Measurements from ENCODE around the gene NRDE2.
A peak's percentile ranks its signal among the peaks of the same experiment; 100 is the strongest.

Gene NRDE2

GRCh38 chr14:90295870-90296516 lies 35.7 kb downstream of the NRDE2 start:
- DNase-seq, result peak; percentile 72 to 89 (median 81)

GRCh38 chr14:90294872-90295271 lies 36.9 kb downstream of the NRDE2 start:
- DNase-seq, result peak; percentile 50 to 79 (median 60)

GRCh38 chr14:90293766-90294730 lies 37.7 kb downstream of the NRDE2 start:
- peak; percentile 32 to 59 (median 49) for DNase-seq

- DNase-seq, result no peak
Observed at GRCh38 chr14:90291699-90292098, 40.0 kb downstream of the NRDE2 start.

- no peak for DNase-seq
Observed at GRCh38 chr14:90290337-90291011, 41.3 kb downstream of the NRDE2 start.

GRCh38 chr14:90288651-90289355 lies 42.9 kb downstream of the NRDE2 start:
- DNase-seq, result no peak

- no peak for DNase-seq
Observed at GRCh38 chr14:90287791-90288190, 44.0 kb downstream of the NRDE2 start.

GRCh38 chr14:90281756-90282155 lies 50.0 kb downstream of the NRDE2 start:
- DNase-seq, result no peak

GRCh38 chr14:90281261-90281660 lies 50.5 kb downstream of the NRDE2 start:
- DNase-seq, result peak in 1 of 4 experiments; percentile 8

GRCh38 chr14:90280096-90280495 lies 51.6 kb downstream of the NRDE2 start:
- no peak for DNase-seq

GRCh38 chr14:90278199-90279175 lies 53.3 kb downstream of the NRDE2 start:
- DNase-seq, result no peak

GRCh38 chr14:90277581-90278198 lies 54.1 kb downstream of the NRDE2 start:
- DNase-seq, result no peak

GRCh38 chr14:90276646-90277367 lies 54.9 kb downstream of the NRDE2 start:
- peak; percentile 65 to 89 (median 84) for DNase-seq

- DNase-seq, result peak; percentile 35 to 78 (median 70)
Observed at GRCh38 chr14:90275820-90276219, 55.9 kb downstream of the NRDE2 start.

- peak in 1 of 4 experiments; percentile 12 for DNase-seq
Observed at GRCh38 chr14:90275458-90275814, 56.3 kb downstream of the NRDE2 start.

- peak; percentile 71 to 89 (median 84) for DNase-seq
Observed at GRCh38 chr14:90274808-90275457, 56.8 kb downstream of the NRDE2 start.

- DNase-seq, result no peak
Observed at GRCh38 chr14:90274019-90274418, 57.7 kb downstream of the NRDE2 start.

- DNase-seq, result no peak
Observed at GRCh38 chr14:90273532-90273931, 58.2 kb downstream of the NRDE2 start.

- DNase-seq, result peak; percentile 71 to 86 (median 81)
Observed at GRCh38 chr14:90272523-90272922, 59.2 kb downstream of the NRDE2 start.

All from suppressor macrophage (primary cell).